Lung (tissue), 12 donors: ENCODE measurements around the gene CTDSPL. TPM values are rescaled to one million over a fixed set of nuclear protein-coding genes. Genes with fewer than 3 reads are reported as not detected.

ENCODE experiments used
- ATAC-seq: fragments of 200-7000 bp; cut with Tn5 transposase; one replicate; pipeline ENCODE4 v1.9.1; 2020; ENCODE audit warnings: moderate number of reproducible peaks; ENCODE audit not compliant: insufficient read depth, low FRiP score
- DNase-seq, 3 donors: peaks; one replicate each; pipeline ENCODE4 v3.0.0-alpha.2; 2013 to 2017
- H3K27ac ChIP-seq, 2 donors: one replicate each; pipeline ENCODE4 v1.5.1; 2013; ENCODE audit warnings: mild to moderate bottlenecking in 2 of 2, moderate library complexity in 2 of 2, control low read depth in 1 of 2, inconsistent platforms in 1 of 2, low read depth in 1 of 2, low read length in 1 of 2
- H3K27me3 ChIP-seq, 3 donors: one replicate each; pipeline ENCODE4 v1.5.1; 2013; ENCODE audit warnings: low read length in 2 of 3; ENCODE audit not compliant: control insufficient read depth in 3 of 3, insufficient read depth in 3 of 3
- H3K36me3 ChIP-seq, 4 donors: one replicate each; pipeline ENCODE4 v1.5.1; 2013; ENCODE audit warnings: low read length in 4 of 4, mild to moderate bottlenecking in 1 of 4, moderate library complexity in 1 of 4; ENCODE audit not compliant: control insufficient read depth in 4 of 4, insufficient read depth in 4 of 4
- H3K4me1 ChIP-seq, 5 donors: one replicate each; pipeline ENCODE4 v1.5.1; 2013; ENCODE audit warnings: low read length in 5 of 5, mild to moderate bottlenecking in 2 of 5, moderate library complexity in 1 of 5; ENCODE audit not compliant: control insufficient read depth in 5 of 5, insufficient read depth in 5 of 5
- H3K4me3 ChIP-seq: one replicate; pipeline ENCODE4 v1.5.1; 2013; ENCODE audit warnings: mild to moderate bottlenecking, control low read depth, moderate library complexity
- H3K9ac ChIP-seq, 2 donors: one replicate each; pipeline ENCODE4 v1.5.1; 2013; ENCODE audit warnings: low read length in 2 of 2, control low read depth in 1 of 2; ENCODE audit not compliant: insufficient read depth in 1 of 2
- H3K9me3 ChIP-seq, 4 donors: one replicate each; pipeline ENCODE4 v1.5.1; 2013; ENCODE audit warnings: low read length in 3 of 4, mild to moderate bottlenecking in 1 of 4, moderate library complexity in 1 of 4; ENCODE audit not compliant: control insufficient read depth in 4 of 4, insufficient read depth in 3 of 4
- WGBS, 2 donors: extraction: QIAGEN DNeasy Blood & Tissue Kit; methylation state at CpG; one replicate each; pipeline ENCODE4 v1.1.7; 2013; 5-methylcytosine and 5-hydroxymethylcytosine counted together
- polyA plus RNA-seq, 2 donors: library from polyadenylated mRNA; stranded (reverse); fragments of 200-250 nt; gene quantifications; one replicate each; pipeline ENCODE4 v1.2.1, GENCODE V29; 2013
- total RNA-seq, 2 donors: library from RNA; depleted of rRNA in 1 of 2; stranded (reverse); fragments of >200 nt in 1 of 2; gene quantifications; one replicate each; pipeline ENCODE4 v1.2.1, GENCODE V29; 2014 to 2021
- TF ChIP-seq, protein P1 (sequence below): IDR thresholded peaks from 2 replicates; pipeline ENCODE4 v1.5.1; 2012; ENCODE audit warnings: mild to moderate bottlenecking; ENCODE audit errors: control extremely low read depth, extremely low read depth
- donor health status: control.
- donor health status: control.
- donor health status: Bipolar disorder and iron deficiency.
- donor health status: healthy.
- donor health status: DM: yes; HTN: yes; CAD: no.

Gene CTDSPL
- total and polyA plus RNA-seq, 4 donors: 12.5 to 79.1 (median 33.5) TPM

GRCh38 chr3:37930495-37930894 is 68.8 kb downstream of the CTDSPL start:
- H3K27me3 ChIP-seq: no peaks in the 10 kb centered on the region
- H3K4me3 ChIP-seq: no peak overlapping the region
- no peak overlapping the region for H3K9ac ChIP-seq
- peaks cover 4 to 48% (median 14%) of the 10 kb centered on the region in 5 donors for H3K4me1 ChIP-seq
- H3K9me3 ChIP-seq: peaks cover 0 to 3% (median 0%) of the 10 kb centered on the region in 4 donors
- no peak for DNase-seq
- TF ChIP-seq, protein P1, sequence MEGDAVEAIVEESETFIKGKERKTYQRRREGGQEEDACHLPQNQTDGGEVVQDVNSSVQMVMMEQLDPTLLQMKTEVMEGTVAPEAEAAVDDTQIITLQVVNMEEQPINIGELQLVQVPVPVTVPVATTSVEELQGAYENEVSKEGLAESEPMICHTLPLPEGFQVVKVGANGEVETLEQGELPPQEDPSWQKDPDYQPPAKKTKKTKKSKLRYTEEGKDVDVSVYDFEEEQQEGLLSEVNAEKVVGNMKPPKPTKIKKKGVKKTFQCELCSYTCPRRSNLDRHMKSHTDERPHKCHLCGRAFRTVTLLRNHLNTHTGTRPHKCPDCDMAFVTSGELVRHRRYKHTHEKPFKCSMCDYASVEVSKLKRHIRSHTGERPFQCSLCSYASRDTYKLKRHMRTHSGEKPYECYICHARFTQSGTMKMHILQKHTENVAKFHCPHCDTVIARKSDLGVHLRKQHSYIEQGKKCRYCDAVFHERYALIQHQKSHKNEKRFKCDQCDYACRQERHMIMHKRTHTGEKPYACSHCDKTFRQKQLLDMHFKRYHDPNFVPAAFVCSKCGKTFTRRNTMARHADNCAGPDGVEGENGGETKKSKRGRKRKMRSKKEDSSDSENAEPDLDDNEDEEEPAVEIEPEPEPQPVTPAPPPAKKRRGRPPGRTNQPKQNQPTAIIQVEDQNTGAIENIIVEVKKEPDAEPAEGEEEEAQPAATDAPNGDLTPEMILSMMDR: no peak
- H3K27ac ChIP-seq: no peak overlapping the region
- 87 to 99% methylated on average over 2 of the region's 2 CpGs for WGBS, 2 donors
- ATAC-seq: no peak
- H3K36me3 ChIP-seq: no peaks in the 10 kb centered on the region

GRCh38 chr3:37932505-37932904 is 70.8 kb downstream of the CTDSPL start:
- Histone ChIP-seq H3K36me3 (no peaks in the 10 kb centered on the region), H3K27me3 (no peaks in the 10 kb centered on the region), H3K27ac (peak overlapping the region in 1 of 2 donors; percentile 47), H3K4me3 (no peak overlapping the region), H3K4me1 (peaks cover 10 to 52% (median 29%) of the 10 kb centered on the region in 5 donors), H3K9me3 (peaks cover 0 to 3% (median 0%) of the 10 kb centered on the region in 4 donors), H3K9ac (no peak overlapping the region)
- TF ChIP-seq, protein P1: no peak
- ATAC-seq (no peak), DNase-seq (no peak)
- WGBS, 2 donors: 94 to 99% methylated on average over 3 of the region's 3 CpGs

GRCh38 chr3:37934631-37935289 is 73.1 kb downstream of the CTDSPL start:
- peak overlapping the region in 1 of 2 donors; percentile 46 for H3K27ac ChIP-seq
- no peak overlapping the region for H3K4me3 ChIP-seq
- no peak overlapping the region for H3K9ac ChIP-seq
- no peaks in the 10 kb centered on the region for H3K36me3 ChIP-seq
- ATAC-seq (no peak), DNase-seq (no peak)
- TF ChIP-seq, protein P1: no peak
- H3K4me1 ChIP-seq: peaks cover 10 to 60% (median 37%) of the 10 kb centered on the region in 5 donors
- H3K27me3 ChIP-seq: no peaks in the 10 kb centered on the region
- H3K9me3 ChIP-seq: no peaks in the 10 kb centered on the region
- 65 to 74% methylated on average over 8 of the region's 8 CpGs for WGBS, 2 donors

DNA sequence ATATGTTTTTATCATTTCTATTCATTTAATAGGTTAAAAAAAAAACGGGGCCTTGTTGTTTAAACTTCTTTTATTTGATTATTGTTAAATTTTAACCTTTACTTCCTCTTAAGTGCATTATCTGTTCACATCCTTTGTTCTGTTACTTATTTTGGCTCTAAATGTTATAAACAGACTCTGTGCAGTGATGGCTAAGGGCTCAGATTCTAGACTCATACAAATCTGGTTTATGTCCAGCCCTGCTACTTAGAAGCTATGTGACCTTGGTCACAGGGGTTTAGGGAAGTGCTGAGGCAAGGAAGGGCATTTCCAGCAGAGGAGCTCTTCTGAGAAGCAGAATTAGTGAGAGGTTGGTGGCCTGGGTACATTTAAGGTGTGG is 73.6 kb downstream of the CTDSPL start:
- no peaks in the 10 kb centered on the region for H3K9me3 ChIP-seq
- peak in 2 of 3 donors; percentile 67 to 80 for DNase-seq
- TF ChIP-seq, protein P1: no peak
- no peak for ATAC-seq
- no peak overlapping the region for H3K4me3 ChIP-seq
- H3K27ac ChIP-seq: peak overlapping the region; percentile 49 to 90
- no peaks in the 10 kb centered on the region for H3K27me3 ChIP-seq
- WGBS, 2 donors: 11 to 16% methylated on average over 1 of the region's 1 CpG
- H3K4me1 ChIP-seq: peaks cover 10 to 65% (median 37%) of the 10 kb centered on the region in 5 donors
- no peak overlapping the region for H3K9ac ChIP-seq
- no peaks in the 10 kb centered on the region for H3K36me3 ChIP-seq
